Mesothelial cell of epicardium (in vitro differentiated cells): ENCODE measurements around the gene ARMC9. TPM values are rescaled to one million over a fixed set of nuclear protein-coding genes. Genes with fewer than 3 reads are reported as not detected.
"Not testable (repeated sequence)": the region's sequence is repeated elsewhere in the genome, so short reads cannot be mapped to it uniquely, and the experiment has no call there.

Experiments used
- DNase-seq, 2 experiments: peaks; one replicate each; pipeline ENCODE4 v3.0.0; 2021; ENCODE audit warnings: low spot score in 2 of 2; ENCODE audit not compliant: unreplicated experiment in 2 of 2
- H3K27ac Mint-ChIP-seq: 2 replicates; pipeline ENCODE4 v1.8.0; 2021; ENCODE audit warnings: mixed read lengths
- H3K27me3 Mint-ChIP-seq: 2 replicates; pipeline ENCODE4 v1.8.0; 2021; ENCODE audit warnings: low read depth, mixed read lengths
- H3K36me3 Mint-ChIP-seq: 2 replicates; pipeline ENCODE4 v1.8.0; 2021; ENCODE audit warnings: mixed read lengths
- H3K4me1 Mint-ChIP-seq: 2 replicates; pipeline ENCODE4 v1.8.0; 2021; ENCODE audit warnings: mixed read lengths
- H3K4me3 Mint-ChIP-seq: 2 replicates; pipeline ENCODE4 v1.8.0; 2021; ENCODE audit warnings: mild to moderate bottlenecking, moderate library complexity, mixed read lengths
- H3K9me3 Mint-ChIP-seq: 2 replicates; pipeline ENCODE4 v1.8.0; 2021; ENCODE audit warnings: mixed read lengths
- total RNA-seq: library from RNA; stranded (reverse); gene quantifications from 3 replicates; pipeline ENCODE4 v1.2.1, GENCODE V29; 2021
- TF ChIP-seq, protein P1 (sequence below): fragments of 200-600 bp; sonication (generic); IDR thresholded peaks from one replicate; pipeline ENCODE4 v1.5.0; 2021; ENCODE audit warnings: antibody characterized with exemption; ENCODE audit not compliant: unreplicated experiment

The ARMC9 gene
- total RNA-seq, 1 donor from 2014 or later = 52.3 TPM

DNA sequence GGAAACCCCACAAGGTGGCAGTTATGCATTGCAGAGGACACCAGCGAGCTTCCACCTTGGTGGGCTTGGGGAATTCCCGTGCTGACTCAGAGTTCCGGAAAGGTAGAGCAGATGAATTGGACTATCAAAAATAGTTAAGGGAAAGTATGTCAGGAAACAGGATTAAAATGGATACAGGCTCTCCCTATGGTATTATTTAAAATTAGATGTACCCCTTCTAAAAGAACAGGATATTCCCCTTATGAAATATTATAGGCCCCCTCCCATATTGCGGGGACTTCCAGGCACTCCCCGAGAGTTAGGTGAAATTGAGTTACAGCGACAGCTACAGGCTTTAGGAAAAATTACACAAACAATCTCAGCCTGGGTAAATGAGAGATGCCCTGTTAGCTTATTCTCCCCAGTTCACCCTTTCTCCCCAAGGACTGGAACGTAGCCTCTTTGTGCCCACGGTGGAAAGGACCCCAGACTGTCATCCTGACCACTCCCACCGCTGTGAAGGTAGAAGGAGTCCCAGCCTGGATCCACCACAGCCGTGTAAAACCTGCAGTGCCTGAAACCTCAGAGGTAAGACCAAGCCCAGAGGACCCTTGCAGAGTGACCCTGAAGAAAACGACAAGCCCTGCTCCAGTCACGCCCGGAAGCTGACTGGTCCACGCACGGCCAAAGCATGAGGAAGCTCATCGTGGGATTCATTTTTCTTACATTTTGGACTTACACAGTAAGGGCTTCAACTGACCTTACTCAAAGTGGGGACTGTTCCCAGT, 207.4 kb downstream of the ARMC9 start:
- H3K9me3 Mint-ChIP-seq, H3K4me3 Mint-ChIP-seq: not testable (repeated sequence)
- peak overlapping the region; percentile 77 for H3K27ac Mint-ChIP-seq

DNA sequence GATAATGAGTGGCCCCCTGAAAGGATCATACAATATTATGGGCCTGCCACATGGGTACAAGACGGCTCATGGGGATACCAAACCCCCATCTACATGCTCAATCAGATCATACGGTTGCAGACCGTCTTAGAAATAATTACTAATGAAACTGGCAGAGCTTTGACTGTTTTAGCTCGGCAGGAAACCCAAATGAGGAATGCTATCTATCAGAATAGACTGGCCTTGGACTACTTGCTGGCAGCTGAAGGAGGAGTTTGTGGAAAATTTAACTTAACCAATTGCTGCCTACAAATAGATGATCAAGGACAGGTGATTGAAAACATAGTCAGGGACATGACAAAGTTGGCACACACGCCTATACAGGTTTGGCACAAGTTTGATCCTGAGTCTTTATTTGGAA, 209.3 kb downstream of the ARMC9 start:
- not testable (repeated sequence) for H3K27me3 Mint-ChIP-seq, H3K9me3 Mint-ChIP-seq, H3K27ac Mint-ChIP-seq, H3K36me3 Mint-ChIP-seq, H3K4me3 Mint-ChIP-seq, DNase-seq
- H3K4me1 Mint-ChIP-seq = peaks cover 32% of the 10 kb centered on the region

More for the DNA sequence above, 207.4 kb downstream of the ARMC9 start:
- TF ChIP-seq, protein P1, sequence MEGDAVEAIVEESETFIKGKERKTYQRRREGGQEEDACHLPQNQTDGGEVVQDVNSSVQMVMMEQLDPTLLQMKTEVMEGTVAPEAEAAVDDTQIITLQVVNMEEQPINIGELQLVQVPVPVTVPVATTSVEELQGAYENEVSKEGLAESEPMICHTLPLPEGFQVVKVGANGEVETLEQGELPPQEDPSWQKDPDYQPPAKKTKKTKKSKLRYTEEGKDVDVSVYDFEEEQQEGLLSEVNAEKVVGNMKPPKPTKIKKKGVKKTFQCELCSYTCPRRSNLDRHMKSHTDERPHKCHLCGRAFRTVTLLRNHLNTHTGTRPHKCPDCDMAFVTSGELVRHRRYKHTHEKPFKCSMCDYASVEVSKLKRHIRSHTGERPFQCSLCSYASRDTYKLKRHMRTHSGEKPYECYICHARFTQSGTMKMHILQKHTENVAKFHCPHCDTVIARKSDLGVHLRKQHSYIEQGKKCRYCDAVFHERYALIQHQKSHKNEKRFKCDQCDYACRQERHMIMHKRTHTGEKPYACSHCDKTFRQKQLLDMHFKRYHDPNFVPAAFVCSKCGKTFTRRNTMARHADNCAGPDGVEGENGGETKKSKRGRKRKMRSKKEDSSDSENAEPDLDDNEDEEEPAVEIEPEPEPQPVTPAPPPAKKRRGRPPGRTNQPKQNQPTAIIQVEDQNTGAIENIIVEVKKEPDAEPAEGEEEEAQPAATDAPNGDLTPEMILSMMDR = peak; percentile 27
- not testable (repeated sequence) for H3K27me3 Mint-ChIP-seq, DNase-seq, H3K36me3 Mint-ChIP-seq
- H3K4me1 Mint-ChIP-seq = peaks cover 24% of the 10 kb centered on the region

DNA sequence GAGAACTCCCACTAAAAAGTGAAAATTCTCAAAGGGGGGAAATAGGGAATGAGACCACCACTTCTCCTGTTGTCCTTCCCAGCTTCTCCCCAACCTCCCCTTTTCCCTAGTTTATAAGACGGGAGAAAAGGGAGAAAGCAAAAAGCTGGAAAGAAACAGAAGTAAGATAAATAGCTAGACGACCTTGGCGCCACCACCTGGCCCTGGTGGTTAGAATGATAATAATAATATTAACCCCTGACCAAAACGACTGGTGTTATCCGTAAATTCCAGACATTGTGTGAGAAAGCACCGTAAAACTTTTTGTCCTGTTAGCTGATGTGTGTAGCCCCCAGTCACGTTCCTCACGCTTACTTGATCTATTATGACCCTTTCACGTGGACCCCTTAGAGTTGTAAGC, 209.9 kb downstream of the ARMC9 start:
- H3K4me1 Mint-ChIP-seq = peaks cover 31% of the 10 kb centered on the region
- DNase-seq, H3K4me3 Mint-ChIP-seq, H3K27ac Mint-ChIP-seq, H3K27me3 Mint-ChIP-seq, H3K9me3 Mint-ChIP-seq, H3K36me3 Mint-ChIP-seq: not testable (repeated sequence)

DNA sequence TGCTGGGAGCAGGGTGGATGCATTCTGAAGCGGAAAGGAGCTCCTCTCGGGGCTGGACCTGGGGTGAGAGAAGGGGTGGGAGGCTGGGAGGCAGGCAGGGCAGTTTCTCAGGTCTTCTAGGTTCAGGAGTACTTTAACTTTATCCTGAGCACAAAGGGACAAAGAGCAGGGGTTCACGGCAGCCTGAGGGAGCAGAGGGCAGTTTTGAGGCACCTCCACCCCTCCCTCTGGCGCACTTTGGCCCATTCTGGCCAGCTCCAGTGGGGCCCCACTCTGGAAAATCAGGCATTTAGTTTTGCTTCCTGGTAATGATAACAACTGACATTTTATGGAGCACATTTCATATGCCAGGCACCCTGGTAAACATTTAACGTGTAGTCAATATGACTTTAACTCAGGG, 211.3 kb downstream of the ARMC9 start:
- Mint-ChIP-seq H3K27ac (no peak overlapping the region), H3K27me3 (no peaks in the 10 kb centered on the region), H3K36me3 (no peaks in the 10 kb centered on the region), H3K4me3 (no peak overlapping the region), H3K9me3 (peaks cover 8% of the 10 kb centered on the region), H3K4me1 (peaks cover 34% of the 10 kb centered on the region)
- TF ChIP-seq, protein P1 = no peak
- DNase-seq = no peak

DNA sequence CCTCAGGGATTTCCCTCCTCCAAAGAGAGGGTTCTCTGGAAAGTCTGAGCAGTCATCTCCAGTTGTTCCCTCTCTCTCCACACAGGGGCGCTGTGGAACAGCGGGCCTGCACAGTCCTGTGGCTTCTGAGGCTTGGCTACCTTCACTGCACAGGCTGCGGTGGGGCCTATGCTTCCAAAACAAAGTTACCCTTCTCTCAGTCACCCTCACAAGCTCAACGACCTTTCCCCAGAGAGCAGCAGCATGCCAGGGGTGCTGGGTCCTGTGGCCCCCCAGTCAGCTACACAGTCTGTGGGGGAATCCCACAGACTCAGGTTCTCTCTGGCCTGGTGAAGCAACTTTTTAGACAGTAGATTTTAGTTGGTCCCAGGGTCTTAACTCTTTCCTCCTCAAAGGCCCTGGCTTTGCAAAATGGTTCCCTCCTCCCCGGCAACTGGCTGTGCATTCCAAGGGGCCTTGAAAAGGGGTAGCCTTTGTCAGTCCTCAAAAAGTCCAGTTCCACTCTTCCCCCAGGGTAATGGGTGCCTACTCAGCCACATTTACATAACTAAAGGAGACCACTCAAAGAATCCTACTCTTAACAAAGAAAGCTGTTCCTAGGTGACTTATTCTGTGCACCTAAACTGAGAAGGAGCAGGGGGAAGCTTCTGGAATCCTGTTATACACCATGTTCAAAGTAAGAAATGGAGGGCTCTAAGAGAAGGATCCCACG, 212.0 kb downstream of the ARMC9 start:
- H3K27me3 Mint-ChIP-seq = no peaks in the 10 kb centered on the region
- no peak overlapping the region for H3K4me3 Mint-ChIP-seq
- H3K4me1 Mint-ChIP-seq = peaks cover 35% of the 10 kb centered on the region
- TF ChIP-seq, protein P1 = peak; percentile 27
- no peaks in the 10 kb centered on the region for H3K36me3 Mint-ChIP-seq
- DNase-seq = no peak
- H3K27ac Mint-ChIP-seq = no peak overlapping the region
- peaks cover 8% of the 10 kb centered on the region for H3K9me3 Mint-ChIP-seq

DNA sequence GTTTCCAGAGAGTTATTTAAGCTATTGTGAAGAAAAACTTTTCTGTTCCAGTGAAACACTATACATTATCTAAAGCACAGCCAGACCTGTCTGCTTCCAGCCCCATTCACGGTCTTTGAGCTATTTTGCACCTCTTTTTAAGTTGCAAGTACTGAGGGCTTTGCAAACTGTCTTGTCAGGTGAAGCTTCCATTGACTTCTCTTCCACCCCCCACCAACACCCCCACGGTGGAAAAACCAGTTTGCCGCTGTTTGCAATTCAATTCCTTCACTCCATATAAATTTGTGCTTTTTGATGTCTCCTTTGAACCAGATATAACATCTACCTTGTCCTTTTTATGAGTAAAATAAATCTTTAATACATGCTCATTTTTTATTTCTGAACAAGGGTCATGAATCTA, 212.8 kb downstream of the ARMC9 start:
- TF ChIP-seq, protein P1 = no peak
- Mint-ChIP-seq H3K4me3 (peak overlapping the region; percentile 70), H3K4me1 (peaks cover 30% of the 10 kb centered on the region), H3K9me3 (peaks cover 8% of the 10 kb centered on the region), H3K27ac (peak overlapping the region; percentile 7), H3K36me3 (no peaks in the 10 kb centered on the region), H3K27me3 (no peaks in the 10 kb centered on the region)
- no peak for DNase-seq
